ENCODE data around the gene KMT2E.
"Not testable (repeated sequence)": the region's sequence is repeated elsewhere in the genome, so short reads cannot be mapped to it uniquely, and the experiment has no call there.

Gene KMT2E, protein sequence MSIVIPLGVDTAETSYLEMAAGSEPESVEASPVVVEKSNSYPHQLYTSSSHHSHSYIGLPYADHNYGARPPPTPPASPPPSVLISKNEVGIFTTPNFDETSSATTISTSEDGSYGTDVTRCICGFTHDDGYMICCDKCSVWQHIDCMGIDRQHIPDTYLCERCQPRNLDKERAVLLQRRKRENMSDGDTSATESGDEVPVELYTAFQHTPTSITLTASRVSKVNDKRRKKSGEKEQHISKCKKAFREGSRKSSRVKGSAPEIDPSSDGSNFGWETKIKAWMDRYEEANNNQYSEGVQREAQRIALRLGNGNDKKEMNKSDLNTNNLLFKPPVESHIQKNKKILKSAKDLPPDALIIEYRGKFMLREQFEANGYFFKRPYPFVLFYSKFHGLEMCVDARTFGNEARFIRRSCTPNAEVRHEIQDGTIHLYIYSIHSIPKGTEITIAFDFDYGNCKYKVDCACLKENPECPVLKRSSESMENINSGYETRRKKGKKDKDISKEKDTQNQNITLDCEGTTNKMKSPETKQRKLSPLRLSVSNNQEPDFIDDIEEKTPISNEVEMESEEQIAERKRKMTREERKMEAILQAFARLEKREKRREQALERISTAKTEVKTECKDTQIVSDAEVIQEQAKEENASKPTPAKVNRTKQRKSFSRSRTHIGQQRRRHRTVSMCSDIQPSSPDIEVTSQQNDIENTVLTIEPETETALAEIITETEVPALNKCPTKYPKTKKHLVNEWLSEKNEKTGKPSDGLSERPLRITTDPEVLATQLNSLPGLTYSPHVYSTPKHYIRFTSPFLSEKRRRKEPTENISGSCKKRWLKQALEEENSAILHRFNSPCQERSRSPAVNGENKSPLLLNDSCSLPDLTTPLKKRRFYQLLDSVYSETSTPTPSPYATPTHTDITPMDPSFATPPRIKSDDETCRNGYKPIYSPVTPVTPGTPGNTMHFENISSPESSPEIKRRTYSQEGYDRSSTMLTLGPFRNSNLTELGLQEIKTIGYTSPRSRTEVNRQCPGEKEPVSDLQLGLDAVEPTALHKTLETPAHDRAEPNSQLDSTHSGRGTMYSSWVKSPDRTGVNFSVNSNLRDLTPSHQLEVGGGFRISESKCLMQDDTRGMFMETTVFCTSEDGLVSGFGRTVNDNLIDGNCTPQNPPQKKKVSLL (N-terminal part only)

DNA sequence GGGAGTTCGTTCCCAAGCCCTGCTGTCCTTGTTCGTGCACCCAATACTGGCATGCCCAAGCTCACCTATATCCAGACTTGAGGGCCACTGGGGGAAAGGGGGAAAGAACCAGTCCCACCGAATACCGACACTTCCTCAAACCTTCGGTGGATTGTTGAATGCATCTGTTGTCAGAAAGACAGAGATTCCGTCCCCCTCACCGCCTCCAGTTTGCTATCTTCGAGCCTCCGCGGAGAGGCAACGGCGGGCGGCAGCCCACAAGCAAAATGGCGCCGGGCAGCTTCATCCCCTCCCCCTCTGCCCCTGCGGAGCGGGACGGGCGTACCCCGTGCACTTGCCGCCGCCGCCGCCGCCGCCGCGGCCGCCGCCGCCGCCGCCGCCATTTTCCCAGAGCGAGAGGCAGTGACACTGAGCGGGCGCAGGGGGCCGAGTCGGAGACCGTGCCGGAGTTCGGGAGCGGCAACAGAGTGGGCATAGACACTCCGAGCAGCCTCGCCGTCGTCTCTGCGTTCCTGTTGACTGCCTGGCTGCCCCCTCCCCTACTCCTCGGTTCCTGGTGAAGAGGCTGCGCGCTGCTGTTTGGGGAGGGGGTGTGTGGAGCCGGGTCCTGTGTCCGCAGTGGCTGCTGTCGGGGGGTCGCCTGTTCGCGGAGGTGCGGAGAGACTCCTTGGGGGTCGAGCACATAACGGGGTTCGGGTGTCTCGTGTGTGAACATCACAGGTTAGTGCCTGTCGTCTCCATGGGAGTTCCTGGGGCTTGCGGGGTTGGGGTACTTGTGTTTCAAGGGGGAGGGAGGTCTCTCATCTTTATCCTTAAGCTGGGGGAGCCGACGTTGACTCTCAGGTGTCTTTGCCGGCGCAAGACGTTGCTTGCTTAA lies at the start of gene KMT2E:
KMT2E (plus strand) TSS at position 390 of the 877 bp plus-strand sequence. CDS start 26,748 bp downstream, outside the sequence.
- DNase-seq (ENCODE audit: low read depth) = peak; percentile 88

DNA sequence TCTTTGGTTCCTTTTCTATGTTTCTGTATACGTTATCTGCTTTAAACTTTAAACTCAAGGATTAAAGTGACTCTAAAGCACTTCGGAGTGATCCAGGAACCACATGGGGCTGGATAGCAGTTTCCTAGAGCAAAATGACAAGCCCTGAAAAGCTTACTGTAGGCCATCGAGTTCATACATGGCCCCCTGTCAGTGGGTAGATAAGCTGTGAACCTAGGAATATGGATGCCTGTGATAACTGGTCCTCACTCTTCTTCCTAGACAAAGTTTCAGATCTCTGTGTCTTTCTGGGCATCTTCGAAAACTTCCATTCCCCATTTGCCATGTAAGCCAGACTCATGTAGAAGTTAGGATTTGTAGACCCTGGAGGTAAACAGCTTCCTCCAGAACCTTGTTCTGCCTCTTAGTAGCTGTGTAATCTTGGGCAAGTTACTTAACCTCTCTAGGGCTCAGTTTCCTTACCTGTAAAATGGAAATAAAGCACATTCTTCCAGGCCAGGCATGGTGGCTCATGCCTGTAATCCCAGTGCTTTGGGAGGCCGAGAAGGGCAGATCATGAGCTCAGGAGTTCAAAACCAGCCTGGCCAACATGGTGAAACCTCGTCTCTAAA lies 49.3 kb upstream of the KMT2E start:
- DNase-seq (ENCODE audit: low read depth) = no peak

DNA sequence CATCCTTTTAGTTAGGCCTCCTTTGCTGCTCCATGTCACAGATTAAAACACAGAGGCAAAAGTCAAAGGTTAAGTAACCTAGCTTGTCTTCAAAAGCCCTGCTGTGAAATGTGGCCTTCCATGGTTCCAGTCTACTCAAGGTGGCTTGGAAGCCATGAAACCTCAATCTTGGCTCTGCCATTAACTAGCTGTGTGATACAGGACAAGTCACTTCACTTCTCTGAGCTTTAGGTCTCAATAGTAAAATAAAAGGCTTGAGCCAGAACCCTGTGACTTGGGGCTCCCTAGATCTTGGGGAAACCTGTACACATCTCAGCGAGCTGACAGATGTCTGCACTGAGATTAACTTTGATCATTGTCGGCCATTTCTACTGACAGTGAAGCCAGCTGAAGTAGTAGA lies 48.0 kb upstream of the KMT2E start:
- DNase-seq (ENCODE audit: low read depth) = no peak

DNA sequence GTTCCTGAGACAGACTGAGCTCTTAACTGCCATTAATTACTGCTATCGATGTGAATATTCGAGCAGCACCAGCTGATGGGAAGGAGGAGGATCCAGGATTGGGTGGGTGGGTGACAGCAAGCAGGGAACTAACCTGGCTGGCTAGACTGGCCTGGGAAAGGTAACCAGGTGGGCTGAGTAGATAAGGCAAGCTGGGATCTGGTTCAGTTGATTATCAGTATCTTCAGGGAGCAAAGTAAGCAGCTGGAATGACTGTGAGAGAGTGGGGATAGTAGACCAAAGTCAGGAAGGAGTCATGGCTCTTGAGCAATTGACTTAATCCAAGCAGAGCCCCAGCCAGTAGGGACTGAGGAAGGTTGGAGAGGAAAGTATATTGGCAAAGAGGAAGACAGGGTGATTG lies 46.9 kb upstream of the KMT2E start:
- DNase-seq (ENCODE audit: low read depth) = no peak

DNA sequence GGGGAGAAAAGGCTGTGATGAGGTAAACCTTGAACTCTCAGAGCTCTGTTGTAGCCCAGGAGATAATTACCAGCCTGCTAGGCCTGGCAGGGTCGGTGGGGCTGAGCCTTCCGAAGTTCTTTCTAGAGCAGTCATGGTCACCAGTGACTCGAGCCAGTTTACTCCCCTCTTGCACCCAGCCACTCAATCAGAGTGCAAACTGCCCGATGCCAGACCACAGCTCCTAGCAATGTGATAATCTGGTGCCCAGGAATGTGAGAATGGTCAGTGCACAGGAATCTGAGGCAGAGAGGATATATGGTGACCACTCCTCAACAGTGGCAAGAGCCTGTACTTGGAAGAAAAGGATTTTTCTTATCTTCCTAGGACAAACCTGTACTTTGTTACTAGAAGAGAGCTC lies 46.4 kb upstream of the KMT2E start:
- no peak for DNase-seq (ENCODE audit: low read depth)

DNA sequence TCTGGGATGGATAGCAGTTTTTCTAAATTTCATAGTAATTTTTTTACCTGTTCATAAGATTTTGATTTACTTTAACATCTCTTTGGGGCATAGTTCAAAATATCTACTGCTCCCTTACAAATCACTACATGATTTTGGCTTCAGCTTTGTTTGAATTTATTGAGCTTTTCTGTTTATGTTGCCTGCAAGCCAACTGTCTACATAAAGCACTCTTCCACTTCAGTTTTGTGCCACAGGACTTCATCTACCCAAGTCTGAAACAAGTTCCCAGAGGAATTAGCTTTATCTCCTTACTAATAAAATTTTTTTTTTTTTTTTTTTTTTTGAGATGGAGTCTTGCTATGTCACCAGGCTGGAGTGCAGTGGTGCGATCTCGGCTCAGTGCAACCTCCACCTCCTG lies 45.4 kb upstream of the KMT2E start:
- DNase-seq (ENCODE audit: low read depth) = no peak

DNA sequence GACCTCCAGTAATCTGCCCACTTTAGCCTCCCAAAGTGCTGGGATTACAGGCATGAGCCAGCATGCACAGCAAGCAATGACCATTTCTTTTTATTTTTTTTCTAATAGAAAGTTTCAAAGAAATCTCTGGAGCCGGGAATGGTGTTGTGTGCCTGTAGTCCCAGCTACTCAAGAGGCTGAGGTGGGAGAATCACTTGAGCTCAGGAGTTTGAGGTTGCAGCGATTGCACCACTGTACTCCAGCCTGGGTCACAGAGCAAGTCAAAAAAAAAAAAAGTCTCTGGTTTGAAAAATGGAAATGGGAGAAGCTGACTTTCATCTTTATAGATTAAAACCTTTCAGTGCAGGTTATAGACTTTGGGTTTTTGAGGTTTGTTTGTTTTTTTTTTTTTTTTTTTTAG lies 44.8 kb upstream of the KMT2E start:
- no peak for DNase-seq (ENCODE audit: low read depth)

DNA sequence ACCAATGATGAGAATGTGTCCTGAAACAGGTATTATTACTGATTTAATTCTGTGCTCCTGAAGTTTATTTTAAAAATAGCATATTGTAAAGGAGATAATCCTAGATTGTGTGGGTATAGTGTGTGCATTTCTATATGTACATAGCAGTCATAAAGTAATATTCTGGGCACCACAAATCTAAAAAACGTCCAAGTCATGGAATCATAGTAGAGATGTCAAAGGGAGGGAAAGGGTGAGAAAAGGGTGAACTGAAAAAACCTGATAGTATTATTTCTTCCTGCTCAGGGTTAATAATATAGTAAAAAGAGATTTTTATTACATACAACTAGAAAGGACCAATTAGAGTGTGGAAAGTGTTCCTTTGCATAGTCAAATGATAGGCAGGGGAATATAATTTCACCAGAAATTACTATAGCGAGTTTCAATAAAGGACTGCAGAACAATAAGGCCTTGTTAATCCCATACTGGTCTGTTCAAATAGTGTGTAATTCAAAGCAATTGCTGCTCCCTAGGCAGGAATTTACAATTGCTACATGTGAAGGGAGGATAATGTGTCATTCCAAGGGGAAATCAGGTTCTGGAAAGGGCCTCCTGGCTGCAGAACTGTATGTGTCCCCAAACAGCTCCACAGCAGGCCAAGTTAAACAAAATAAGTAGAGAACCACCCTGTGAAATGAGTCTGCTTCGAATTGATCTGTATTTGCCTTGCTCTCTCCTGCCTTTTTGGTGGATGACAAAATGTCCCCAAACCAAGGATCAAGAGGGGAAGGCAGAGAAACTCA lies 42.5 kb upstream of the KMT2E start:
- DNase-seq (ENCODE audit: low read depth) = no peak

DNA sequence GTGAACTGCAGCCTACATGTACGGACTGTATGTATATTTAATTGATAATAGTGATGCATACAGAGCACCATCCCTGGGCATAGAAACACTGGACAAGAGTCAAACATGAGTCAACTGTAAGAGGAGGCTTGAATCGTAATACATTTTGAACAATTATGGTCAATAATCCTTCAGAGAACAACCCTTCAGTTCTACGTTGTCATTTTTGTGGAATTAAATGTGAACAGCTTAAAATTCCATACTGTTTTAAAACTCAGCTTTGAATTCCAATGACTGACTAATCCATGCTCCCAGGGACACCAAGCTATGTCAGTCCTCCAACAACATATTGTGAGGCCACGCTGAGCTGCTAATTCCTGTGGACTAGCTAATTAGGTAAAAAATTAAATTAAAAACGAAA lies 41.5 kb upstream of the KMT2E start:
- DNase-seq (ENCODE audit: low read depth) = no peak

DNA sequence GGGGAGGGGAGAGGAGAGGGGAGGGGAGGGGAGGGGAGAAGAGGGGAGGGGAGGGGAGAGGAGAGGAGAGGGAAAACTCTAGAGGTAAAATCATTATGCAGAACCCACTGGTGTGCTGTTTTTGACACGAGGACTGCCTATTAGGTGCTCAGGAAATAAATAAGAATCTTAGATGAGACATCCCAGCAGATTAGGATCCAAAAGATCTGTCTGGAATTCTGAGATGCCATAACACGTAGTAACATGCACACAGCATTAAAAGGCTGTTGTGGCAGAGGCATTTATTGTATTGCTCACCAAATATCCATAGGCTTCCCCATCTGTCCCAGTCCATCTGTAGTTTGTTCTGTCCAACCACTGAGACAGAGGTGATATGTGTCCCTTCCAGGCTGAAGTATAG lies 40.8 kb upstream of the KMT2E start:
- DNase-seq (ENCODE audit: low read depth) = no peak

DNA sequence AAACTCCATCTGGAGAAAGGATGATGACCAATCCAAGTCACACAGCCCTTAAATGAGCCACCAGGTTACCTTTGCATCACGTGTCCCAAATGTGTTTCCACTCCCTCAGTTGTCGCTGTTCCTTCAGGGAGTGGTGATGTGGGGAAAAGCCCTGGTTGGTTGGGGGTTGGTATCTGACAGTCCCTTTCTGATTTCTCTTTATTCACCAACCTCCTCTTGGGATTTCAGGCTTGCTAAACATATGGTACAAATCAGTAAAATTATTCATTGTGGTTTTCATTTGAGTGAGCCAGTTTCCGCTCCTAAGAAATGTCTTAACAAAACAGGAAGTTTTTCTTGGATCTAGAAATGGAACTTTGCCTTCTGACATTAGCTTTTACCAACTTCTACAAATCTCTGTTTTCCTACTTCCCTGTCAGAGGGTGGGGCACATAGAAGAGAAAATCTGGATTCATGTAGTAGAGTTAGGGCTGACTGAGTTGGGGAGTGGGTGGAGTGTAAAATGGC lies 40.0 kb upstream of the KMT2E start:
- no peak for DNase-seq (ENCODE audit: low read depth)

DNA sequence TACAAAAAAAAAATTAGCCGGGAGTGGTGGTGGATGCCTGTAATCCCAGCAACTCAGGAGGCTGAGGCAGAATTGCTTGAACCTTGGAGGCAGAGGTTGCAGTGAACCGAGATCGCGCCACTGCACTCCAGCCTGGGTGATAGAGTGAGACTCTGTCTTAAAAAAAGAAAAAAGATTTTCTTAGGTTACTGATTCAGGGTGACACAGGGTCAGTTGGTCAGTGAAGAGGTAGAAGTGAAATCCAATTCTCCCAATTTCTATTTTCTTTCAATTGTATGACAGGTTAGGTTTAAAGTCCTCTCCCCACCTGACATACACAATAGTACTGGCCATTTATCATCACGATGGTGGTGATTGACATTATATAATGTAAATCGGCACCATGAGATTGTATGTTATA lies 38.5 kb upstream of the KMT2E start:
- not testable (repeated sequence) for DNase-seq (ENCODE audit: low read depth)

DNA sequence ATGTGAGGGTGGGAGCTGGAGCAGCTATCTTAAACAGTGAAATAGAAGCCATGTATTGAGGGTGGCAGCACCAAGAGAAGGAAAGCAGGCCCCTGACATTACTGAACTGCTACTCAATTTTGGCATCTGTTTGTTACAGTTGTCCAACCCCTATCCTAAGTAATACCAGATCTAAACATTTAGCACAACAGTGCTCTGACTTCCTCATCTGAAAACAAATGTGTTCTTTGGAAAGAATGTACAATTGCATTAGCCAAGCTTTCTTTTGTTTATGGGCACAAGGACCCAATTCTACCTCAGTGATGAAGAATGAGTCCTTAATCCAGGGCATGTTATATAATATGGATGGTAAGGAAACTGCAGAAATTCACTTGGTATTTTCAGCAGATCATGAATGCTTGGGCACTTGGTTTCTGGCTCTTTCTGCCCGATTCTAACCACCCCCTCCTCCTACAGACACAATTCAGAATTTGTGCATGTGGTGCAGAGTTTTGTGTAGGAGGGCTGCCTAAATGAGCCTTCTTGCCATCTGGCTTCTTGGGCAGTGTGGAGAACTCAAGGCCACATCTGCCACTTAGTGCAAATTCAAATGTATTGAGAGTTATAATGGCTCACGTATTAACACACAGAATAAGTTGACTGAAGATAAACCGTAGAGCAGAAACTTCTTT lies 36.9 kb upstream of the KMT2E start:
- DNase-seq (ENCODE audit: low read depth) = no peak

DNA sequence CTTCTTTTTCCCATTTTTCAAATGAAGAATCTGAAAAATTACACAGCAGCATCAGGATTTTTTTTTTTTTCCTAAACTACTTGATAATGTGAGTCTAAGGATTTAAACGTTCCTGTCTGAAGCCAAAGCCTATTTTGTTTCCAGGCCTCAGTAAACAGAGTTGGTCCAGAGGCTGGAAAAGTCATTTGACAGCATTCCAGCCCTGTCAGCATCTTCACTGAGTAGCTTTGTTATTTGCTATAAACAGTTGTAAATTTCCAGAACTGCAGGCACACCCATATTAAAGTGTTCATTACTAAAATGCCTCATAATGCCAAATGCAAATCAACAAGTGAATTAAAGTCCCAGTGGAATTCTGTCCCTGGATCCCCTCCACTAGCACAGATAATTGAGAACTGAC lies 35.5 kb upstream of the KMT2E start:
- DNase-seq (ENCODE audit: low read depth) = no peak

DNA sequence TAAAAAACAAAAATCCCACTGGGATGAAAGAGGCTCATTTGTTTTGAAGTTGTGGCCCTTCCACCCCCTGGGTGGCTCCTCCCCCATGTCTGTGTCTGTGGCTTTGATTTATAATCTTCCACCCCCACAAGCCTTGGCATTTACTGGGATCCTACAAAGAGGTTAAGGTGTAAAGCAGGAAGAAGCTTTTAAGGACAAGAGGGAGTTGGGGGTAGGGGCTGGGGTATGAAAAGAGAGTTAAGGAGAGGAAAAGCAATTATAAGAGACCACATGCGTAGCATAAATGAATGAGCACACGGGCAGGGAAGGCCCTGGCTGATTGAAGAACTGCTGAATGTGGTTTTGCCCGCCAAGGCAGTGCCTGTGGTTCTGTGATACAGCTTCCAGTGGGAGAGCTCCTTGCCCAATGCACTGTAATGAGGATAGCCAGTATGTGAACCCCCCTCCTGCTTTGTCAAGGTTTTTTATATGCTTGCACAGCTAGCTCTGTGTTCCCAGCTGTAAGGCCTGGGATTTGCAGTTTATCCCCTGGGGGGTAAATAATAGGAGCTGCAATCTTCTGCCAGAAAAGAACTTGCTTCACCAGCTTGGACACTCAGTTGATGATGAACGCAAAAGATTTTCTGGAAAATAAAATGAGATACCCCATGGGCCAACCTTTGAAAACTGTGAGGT lies 34.7 kb upstream of the KMT2E start:
- no peak for DNase-seq (ENCODE audit: low read depth)

DNA sequence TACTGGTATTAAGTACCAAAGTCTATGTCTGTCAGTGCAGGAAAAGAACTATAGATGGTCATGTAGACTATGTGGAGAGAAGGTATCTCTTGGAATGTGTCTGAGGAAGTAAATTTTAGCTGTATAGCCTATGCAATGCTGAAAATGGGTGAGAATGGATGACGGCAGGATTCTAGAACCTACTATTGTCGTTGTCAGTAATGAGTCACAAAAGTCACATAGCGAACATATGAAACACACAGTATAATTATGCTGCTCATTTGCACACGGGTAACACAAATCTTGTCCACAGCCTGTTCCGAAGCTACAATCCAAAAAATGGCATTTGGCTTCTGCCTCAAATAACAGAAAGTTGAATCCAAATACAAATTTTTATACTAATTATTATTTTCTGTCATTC lies 33.6 kb upstream of the KMT2E start:
- no peak for DNase-seq (ENCODE audit: low read depth)

DNA sequence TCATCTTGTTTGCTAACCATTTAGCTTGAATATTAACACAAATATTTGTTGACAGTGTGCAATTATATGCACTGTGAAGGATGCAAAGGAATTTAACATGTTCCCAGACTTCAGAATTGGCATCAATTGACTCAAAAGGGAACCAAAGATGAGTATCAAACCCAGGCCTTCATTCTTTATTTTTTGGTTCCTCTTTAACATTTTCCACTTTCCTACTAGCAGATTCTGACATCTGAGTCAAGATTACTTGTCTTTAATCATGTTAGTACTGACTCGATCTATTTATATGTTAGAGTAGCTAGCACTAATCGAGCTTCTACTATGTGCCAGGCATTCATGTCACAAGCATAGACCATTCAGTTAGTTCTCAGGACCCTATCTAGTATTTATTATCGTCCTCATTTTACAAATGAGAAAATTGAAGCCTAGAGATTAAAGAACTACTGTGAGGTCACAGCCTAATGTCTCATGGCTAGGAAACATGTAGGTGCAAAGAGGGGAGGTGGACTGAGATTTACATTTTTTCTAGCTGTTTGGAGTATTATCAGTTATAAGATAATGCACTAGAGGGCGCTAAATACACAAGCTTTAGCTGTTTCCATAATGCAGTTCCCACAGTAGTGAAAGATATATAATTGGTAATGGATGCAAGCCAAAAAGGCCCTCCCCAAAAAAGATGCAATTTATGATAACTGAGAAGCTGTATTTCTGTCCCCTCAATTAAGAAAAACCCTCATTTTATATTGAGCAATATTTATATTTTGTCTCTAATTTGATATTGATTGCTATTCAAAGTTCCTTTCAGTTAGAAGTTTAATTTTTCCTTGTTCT lies 32.9 kb upstream of the KMT2E start:
- DNase-seq (ENCODE audit: low read depth) = no peak

DNA sequence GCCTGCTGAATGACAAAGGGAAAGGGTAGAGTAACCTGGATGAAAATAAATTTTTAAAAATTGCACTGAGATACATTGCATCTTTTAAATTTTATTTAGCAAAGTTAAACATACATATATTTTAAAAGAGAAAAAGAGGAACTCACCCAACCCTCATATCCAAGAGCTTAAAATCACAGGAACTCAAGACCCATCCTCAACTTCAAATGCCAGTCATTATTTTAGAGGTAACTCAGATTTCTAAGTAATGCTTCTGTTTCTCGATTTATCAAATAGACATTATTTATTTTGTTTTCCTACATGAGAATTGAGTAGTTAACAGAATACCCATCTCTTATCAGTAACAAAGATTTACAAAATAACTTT lies 32.4 kb upstream of the KMT2E start:
- DNase-seq (ENCODE audit: low read depth) = no peak

All from activated T-cell treated with anti-CD3 and anti-CD28 coated beads for 1 hour (primary cell).